ENCODE results near the gene CHN2.

The CHN2 gene

GRCh38 chr7:29297194-29297890, 102.8 kb downstream of the CHN2 start:
- H3K36me3 ChIP-seq (ENCODE audit: insufficient read depth) = no peaks in the 10 kb centered on the region
- H4K20me1 ChIP-seq (ENCODE audit: insufficient read depth) = no peaks in the 10 kb centered on the region
- no peak overlapping the region for H3K4me3 ChIP-seq (IDR thresholded peaks at IDR 0.05; ENCODE audit: insufficient read depth, low read depth, low read length)
- H2AFZ ChIP-seq (ENCODE audit: low read depth) = no peak overlapping the region
- no peak overlapping the region for H3K4me2 ChIP-seq
- TF ChIP-seq CTCF (conservative IDR thresholded peaks at IDR 0.05; ENCODE audit: low read depth, low read length) = 0 out of 2 replicates have a peak, but pooled peaks have one; percentile 23
- no peaks in the 10 kb centered on the region for H3K27me3 ChIP-seq (ENCODE audit: insufficient read depth, low read depth)
- H3K9ac ChIP-seq = no peak overlapping the region
- no peaks in the 10 kb centered on the region for H3K79me2 ChIP-seq (ENCODE audit: insufficient read depth, low read depth)
- no peak overlapping the region for H3K27ac ChIP-seq
- H3K4me1 ChIP-seq (ENCODE audit: low read depth, poor library complexity, severe bottlenecking) = no peaks in the 10 kb centered on the region

- no peaks in the 10 kb centered on the region for H3K27me3 ChIP-seq (ENCODE audit: insufficient read depth, low read depth)
- no peak overlapping the region for H3K9ac ChIP-seq
- H2AFZ ChIP-seq (ENCODE audit: low read depth) = no peak overlapping the region
- no peak overlapping the region for H3K27ac ChIP-seq
- H3K79me2 ChIP-seq (ENCODE audit: insufficient read depth, low read depth) = no peaks in the 10 kb centered on the region
- H4K20me1 ChIP-seq (ENCODE audit: insufficient read depth) = no peaks in the 10 kb centered on the region
- no peak overlapping the region for H3K4me2 ChIP-seq
- H3K36me3 ChIP-seq (ENCODE audit: insufficient read depth) = no peaks in the 10 kb centered on the region
- no peak for TF ChIP-seq CTCF (conservative IDR thresholded peaks at IDR 0.05; ENCODE audit: low read depth, low read length)
- no peak overlapping the region for H3K4me3 ChIP-seq (IDR thresholded peaks at IDR 0.05; ENCODE audit: insufficient read depth, low read depth, low read length)
- H3K4me1 ChIP-seq (ENCODE audit: low read depth, poor library complexity, severe bottlenecking) = no peaks in the 10 kb centered on the region
Observed at GRCh38 chr7:29299086-29299485, 104.5 kb downstream of the CHN2 start.

- Histone ChIP-seq H3K79me2 (ENCODE audit: insufficient read depth, low read depth) (no peaks in the 10 kb centered on the region), H3K27me3 (ENCODE audit: insufficient read depth, low read depth) (no peaks in the 10 kb centered on the region), H4K20me1 (ENCODE audit: insufficient read depth) (no peaks in the 10 kb centered on the region), H3K4me1 (ENCODE audit: low read depth, poor library complexity, severe bottlenecking) (no peaks in the 10 kb centered on the region), H3K36me3 (ENCODE audit: insufficient read depth) (no peaks in the 10 kb centered on the region), H3K4me3 (IDR thresholded peaks at IDR 0.05; ENCODE audit: insufficient read depth, low read depth, low read length) (no peak overlapping the region), H3K9ac (no peak overlapping the region), H2AFZ (ENCODE audit: low read depth) (no peak overlapping the region), H3K27ac (no peak overlapping the region), H3K4me2 (no peak overlapping the region)
- no peak for TF ChIP-seq CTCF (conservative IDR thresholded peaks at IDR 0.05; ENCODE audit: low read depth, low read length)
Observed at GRCh38 chr7:29300026-29300480, 105.5 kb downstream of the CHN2 start.

GRCh38 chr7:29300649-29301048, 106.1 kb downstream of the CHN2 start:
- no peak overlapping the region for H2AFZ ChIP-seq (ENCODE audit: low read depth)
- no peaks in the 10 kb centered on the region for H3K27me3 ChIP-seq (ENCODE audit: insufficient read depth, low read depth)
- no peaks in the 10 kb centered on the region for H4K20me1 ChIP-seq (ENCODE audit: insufficient read depth)
- H3K79me2 ChIP-seq (ENCODE audit: insufficient read depth, low read depth) = no peaks in the 10 kb centered on the region
- H3K4me1 ChIP-seq (ENCODE audit: low read depth, poor library complexity, severe bottlenecking) = no peaks in the 10 kb centered on the region
- H3K36me3 ChIP-seq (ENCODE audit: insufficient read depth) = no peaks in the 10 kb centered on the region
- H3K27ac ChIP-seq = no peak overlapping the region
- H3K4me3 ChIP-seq (IDR thresholded peaks at IDR 0.05; ENCODE audit: insufficient read depth, low read depth, low read length) = no peak overlapping the region
- H3K9ac ChIP-seq = no peak overlapping the region
- no peak overlapping the region for H3K4me2 ChIP-seq
- TF ChIP-seq CTCF (conservative IDR thresholded peaks at IDR 0.05; ENCODE audit: low read depth, low read length) = no peak

All from KMS-11 (cell line).